ENCODE data around the gene PLEKHH3. TPM values are rescaled to one million over a fixed set of nuclear protein-coding genes. Genes with fewer than 3 reads are reported as not detected.
"Not testable (repeated sequence)": the region's sequence is repeated elsewhere in the genome, so short reads cannot be mapped to it uniquely, and the experiment has no call there.

Gene PLEKHH3
- total RNA-seq, 5 donors from 2014 or later (not counting 1 experiment from before 2014, with no cell fraction given) = 0.13 to 2.5 (median 0.58) TPM

DNA sequence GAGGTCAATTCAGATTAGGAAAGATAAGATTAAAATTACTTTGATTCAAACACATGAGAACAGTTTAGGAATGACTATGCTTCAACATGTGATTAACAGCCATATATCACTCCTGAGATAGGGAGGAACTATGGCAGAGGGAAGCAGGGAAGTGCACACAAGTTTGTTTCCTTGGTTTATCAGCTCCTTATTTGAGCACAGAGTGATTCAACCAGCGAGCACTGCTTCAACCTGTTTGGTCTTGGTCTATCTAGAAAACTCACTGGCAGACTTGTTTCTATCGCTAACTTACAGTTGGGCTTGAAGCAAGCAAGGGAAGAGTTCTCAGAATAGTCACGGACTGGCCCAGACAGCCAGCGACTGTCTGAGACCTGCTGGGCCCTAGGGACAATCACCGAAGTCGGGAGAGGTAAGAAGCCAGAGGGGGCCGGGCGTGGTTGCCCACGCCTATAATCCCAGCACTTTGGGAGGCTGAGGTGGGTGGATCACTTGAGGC lies 43.8 kb downstream of the PLEKHH3 start:
- Mint-ChIP-seq H3K27ac (no peak overlapping the region), H3K4me3 (no peak overlapping the region), H3K27me3 (no peaks in the 10 kb centered on the region), H3K36me3 (no peaks in the 10 kb centered on the region), H3K4me1 (no peaks in the 10 kb centered on the region), H3K9me3 (no peaks in the 10 kb centered on the region)
- Histone ChIP-seq H3K9me3 (no peaks in the 10 kb centered on the region), H3K27me3 (replicated peaks in 1 of 2; ENCODE audit: control insufficient read depth in 2 of 2, extremely low read depth in 1 of 2, insufficient read depth in 2 of 2, low read length in 1 of 2) (no peaks in the 10 kb centered on the region), H3K27ac (ENCODE audit: low read length) (no peak overlapping the region), H3K36me3 (ENCODE audit: control insufficient read depth in 2 of 2, extremely low read depth in 1 of 2, insufficient read depth in 1 of 2, low read length in 1 of 2) (no peaks in the 10 kb centered on the region), H3K4me1 (ENCODE audit: control insufficient read depth in 1 of 2, extremely low read depth in 1 of 2, insufficient read depth in 2 of 2, low read length in 2 of 2) (no peaks in the 10 kb centered on the region), H3K4me3 (ENCODE audit: control insufficient read depth in 1 of 2, extremely low read depth in 1 of 2, low read length in 1 of 2) (no peak overlapping the region)
- CTCF ChIA-PET = interaction anchor here (0.6 to 0.7 kb wide), 2 partner anchors 1908 to 2000 kb away, joined by 3 to 8 read pairs; no protein-coding TSS in a partner anchor
- WGBS (ENCODE audit: insufficient coverage) = 97% methylated on average over 8 of the region's 9 CpGs
- DNase-seq (no peak), ATAC-seq (replicated peaks in 1 of 4) (no peak)
- POLR2A ChIA-PET = no interaction called here

DNA sequence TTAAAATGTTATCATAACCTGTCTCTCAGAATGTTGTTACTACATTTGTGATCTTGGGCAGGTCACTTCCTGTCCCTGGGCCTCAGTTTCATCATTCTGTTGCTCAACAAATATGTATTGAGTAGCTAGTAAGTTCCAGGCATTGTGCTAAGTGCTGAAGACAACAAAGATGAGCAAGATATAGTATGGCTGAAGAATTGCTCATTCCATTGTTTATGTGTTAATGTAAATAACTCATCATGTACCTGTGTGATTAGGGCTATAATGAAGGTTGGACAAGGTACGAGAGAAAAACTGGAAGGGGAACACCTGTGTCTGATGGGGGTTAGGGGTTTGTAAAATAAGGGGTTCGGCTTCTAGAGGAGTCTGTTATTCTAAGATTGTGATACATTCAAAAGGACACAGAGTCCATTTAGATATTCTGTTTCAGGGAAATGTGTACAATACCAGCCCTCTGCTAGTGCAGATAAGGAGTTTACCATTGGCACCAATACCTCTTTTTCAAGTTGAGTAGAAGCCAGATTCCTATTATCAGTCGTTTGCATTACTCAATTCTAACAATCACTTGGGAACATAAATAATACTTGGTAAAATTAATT lies 47.3 kb downstream of the PLEKHH3 start:
- ATAC-seq (replicated peaks in 1 of 4) = no peak
- CTCF ChIA-PET = no interaction called here
- Mint-ChIP-seq H3K4me3 (no peak overlapping the region), H3K27me3 (peaks cover 0 to 3% of the 10 kb centered on the region in 2 donors), H3K36me3 (no peaks in the 10 kb centered on the region), H3K27ac (no peak overlapping the region), H3K4me1 (no peaks in the 10 kb centered on the region), H3K9me3 (no peaks in the 10 kb centered on the region)
- no peaks in the 10 kb centered on the region for H3K9me3 ChIP-seq
- no peak overlapping the region for H3K27ac ChIP-seq (ENCODE audit: low read length)
- WGBS (ENCODE audit: insufficient coverage) = no CpG with 5 or more reads among the region's 3 CpGs
- no peak for DNase-seq
- POLR2A ChIA-PET = interaction anchor here in 1 of 2 donors (0.6 kb wide), 1 partner anchor 32 kb away, joined by 3 read pairs; no protein-coding TSS in a partner anchor
- no peak overlapping the region for H3K4me3 ChIP-seq (ENCODE audit: control insufficient read depth in 1 of 2, extremely low read depth in 1 of 2, low read length in 1 of 2)
- no peaks in the 10 kb centered on the region for H3K36me3 ChIP-seq (ENCODE audit: control insufficient read depth in 2 of 2, extremely low read depth in 1 of 2, insufficient read depth in 1 of 2, low read length in 1 of 2)
- H3K4me1 ChIP-seq (ENCODE audit: control insufficient read depth in 1 of 2, extremely low read depth in 1 of 2, insufficient read depth in 2 of 2, low read length in 2 of 2) = no peaks in the 10 kb centered on the region
- H3K27me3 ChIP-seq (replicated peaks in 1 of 2; ENCODE audit: control insufficient read depth in 2 of 2, extremely low read depth in 1 of 2, insufficient read depth in 2 of 2, low read length in 1 of 2) = no peaks in the 10 kb centered on the region

DNA sequence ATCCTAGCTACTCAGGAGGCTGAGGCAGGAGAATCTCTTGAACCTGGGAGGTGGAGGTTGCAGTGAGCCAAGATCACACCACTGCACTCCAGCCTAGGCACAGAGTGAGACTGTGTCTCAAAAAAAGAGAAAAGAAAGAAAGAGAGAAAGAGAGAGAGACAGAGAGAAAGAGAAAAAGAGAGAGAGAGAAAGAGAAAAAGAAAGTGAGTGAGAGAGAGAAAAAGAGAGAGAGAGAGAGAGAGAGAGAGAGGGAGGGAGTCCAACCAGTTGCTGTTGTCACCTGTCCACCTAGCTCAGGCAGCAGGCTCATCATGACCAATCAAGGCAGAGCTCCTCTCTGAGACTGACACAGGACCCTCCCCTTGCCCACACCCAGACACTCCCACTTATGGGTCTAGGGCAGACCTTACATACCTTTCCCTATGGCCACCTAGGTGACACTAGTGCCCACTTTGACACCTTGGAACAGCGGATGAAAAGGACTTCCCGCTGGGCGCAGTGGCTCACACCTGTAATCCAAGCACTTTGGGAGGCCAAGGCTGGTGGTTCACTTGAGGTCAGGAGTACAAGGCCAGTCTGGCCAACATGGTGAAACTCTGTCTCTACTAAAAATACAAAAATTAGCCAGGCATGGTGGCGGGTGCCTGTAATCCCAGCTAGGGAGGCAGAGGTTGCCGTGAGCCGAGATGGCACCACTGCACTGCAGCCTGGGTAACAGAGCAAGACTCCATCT lies 49.6 kb downstream of the PLEKHH3 start:
- H3K27ac Mint-ChIP-seq; ATAC-seq (replicated peaks in 1 of 4); CTCF ChIA-PET; H3K4me3 Mint-ChIP-seq; H3K27me3 Mint-ChIP-seq; H3K36me3 ChIP-seq (ENCODE audit: control insufficient read depth in 2 of 2, extremely low read depth in 1 of 2, insufficient read depth in 1 of 2, low read length in 1 of 2); H3K4me1 ChIP-seq (ENCODE audit: control insufficient read depth in 1 of 2, extremely low read depth in 1 of 2, insufficient read depth in 2 of 2, low read length in 2 of 2); H3K36me3 Mint-ChIP-seq; H3K4me3 ChIP-seq (ENCODE audit: control insufficient read depth in 1 of 2, extremely low read depth in 1 of 2, low read length in 1 of 2); H3K9me3 ChIP-seq; POLR2A ChIA-PET; H3K9me3 Mint-ChIP-seq; H3K27ac ChIP-seq (ENCODE audit: low read length); H3K27me3 ChIP-seq (replicated peaks in 1 of 2; ENCODE audit: control insufficient read depth in 2 of 2, extremely low read depth in 1 of 2, insufficient read depth in 2 of 2, low read length in 1 of 2); H3K4me1 Mint-ChIP-seq; DNase-seq: not testable (repeated sequence)
- no CpG with 5 or more reads among the region's 6 CpGs for WGBS (ENCODE audit: insufficient coverage)

DNA sequence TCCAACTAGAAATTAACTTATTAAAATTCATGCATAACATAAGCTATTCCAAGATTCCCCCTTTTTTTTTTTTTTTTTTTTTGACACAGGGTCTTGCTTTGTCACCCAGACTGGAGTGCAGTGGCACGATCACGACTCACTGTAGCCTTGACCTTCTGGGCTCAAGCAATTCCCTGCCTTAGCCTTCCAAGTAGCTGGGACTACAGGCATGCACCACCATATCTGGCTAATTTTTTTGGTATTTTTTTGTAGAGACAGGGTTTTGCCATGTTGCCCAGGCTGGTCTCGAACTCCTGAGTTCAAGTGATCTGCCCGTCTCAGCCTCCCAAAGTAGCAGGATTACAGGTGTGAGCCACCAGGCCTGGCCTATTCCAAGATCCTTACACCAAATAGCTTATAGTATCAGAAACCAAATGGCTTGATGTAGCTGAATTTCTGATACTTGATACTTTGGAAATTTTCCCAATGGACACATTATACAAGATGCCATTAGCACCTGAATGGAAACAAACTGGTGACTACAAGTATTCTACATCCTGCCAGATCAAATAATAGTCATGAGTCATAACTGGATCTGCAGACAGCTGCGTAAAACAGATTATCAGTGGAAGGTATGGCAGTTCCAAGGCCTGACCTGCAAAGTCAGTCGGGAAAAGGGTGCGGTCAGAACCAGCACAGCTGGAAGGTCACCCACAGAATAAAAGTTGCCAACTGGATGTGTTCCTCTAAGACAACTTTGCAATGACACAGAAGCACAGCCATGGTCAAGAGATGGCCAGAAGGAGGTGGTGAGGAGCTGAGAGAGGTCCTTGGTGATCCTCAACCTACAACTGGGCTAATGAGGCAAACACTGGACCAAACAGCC lies 52.8 kb downstream of the PLEKHH3 start:
- no peaks in the 10 kb centered on the region for H3K36me3 Mint-ChIP-seq
- no peak overlapping the region for H3K27ac Mint-ChIP-seq
- Histone ChIP-seq H3K27me3 (replicated peaks in 1 of 2; ENCODE audit: control insufficient read depth in 2 of 2, extremely low read depth in 1 of 2, insufficient read depth in 2 of 2, low read length in 1 of 2) (no peaks in the 10 kb centered on the region), H3K9me3 (no peaks in the 10 kb centered on the region), H3K36me3 (ENCODE audit: control insufficient read depth in 2 of 2, extremely low read depth in 1 of 2, insufficient read depth in 1 of 2, low read length in 1 of 2) (no peaks in the 10 kb centered on the region), H3K4me1 (ENCODE audit: control insufficient read depth in 1 of 2, extremely low read depth in 1 of 2, insufficient read depth in 2 of 2, low read length in 2 of 2) (no peaks in the 10 kb centered on the region), H3K4me3 (ENCODE audit: control insufficient read depth in 1 of 2, extremely low read depth in 1 of 2, low read length in 1 of 2) (no peak overlapping the region), H3K27ac (ENCODE audit: low read length) (no peak overlapping the region)
- no peaks in the 10 kb centered on the region for H3K9me3 Mint-ChIP-seq
- ChIA-PET POLR2A (interaction anchor here in 1 of 2 donors (0.8 kb wide), 1 partner anchor 16 kb away, joined by 15 read pairs; no protein-coding TSS in a partner anchor), CTCF (no interaction called here)
- DNase-seq (no peak), ATAC-seq (replicated peaks in 1 of 4) (no peak)
- WGBS (ENCODE audit: insufficient coverage) = 70% methylated on average over 5 of the region's 7 CpGs
- no peak overlapping the region for H3K4me3 Mint-ChIP-seq
- peaks cover 0 to 3% of the 10 kb centered on the region in 2 donors for H3K27me3 Mint-ChIP-seq
- H3K4me1 Mint-ChIP-seq = peaks cover 0 to 1% (median 0%) of the 10 kb centered on the region in 3 donors

DNA sequence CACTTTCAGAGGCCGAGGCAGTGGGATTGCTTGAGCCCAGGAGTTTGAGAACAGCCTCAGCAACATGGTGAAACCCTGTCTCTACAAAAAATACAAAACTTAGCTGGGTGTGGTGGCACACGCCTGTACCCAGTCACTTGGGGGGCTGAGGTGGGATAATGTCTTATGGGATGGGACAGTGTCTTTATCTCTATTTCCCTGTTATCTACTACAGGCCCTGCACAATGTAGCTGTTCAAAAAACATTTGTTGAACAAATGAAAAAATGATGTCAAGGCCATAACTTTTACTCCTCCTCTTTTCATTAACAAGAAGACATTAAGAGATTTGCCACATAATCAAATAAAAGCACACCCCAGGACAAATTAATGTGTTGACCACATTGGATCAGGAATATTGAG lies 53.5 kb downstream of the PLEKHH3 start:
- H3K4me3 ChIP-seq (ENCODE audit: control insufficient read depth in 1 of 2, extremely low read depth in 1 of 2, low read length in 1 of 2) = no peak overlapping the region
- peaks cover 0 to 3% of the 10 kb centered on the region in 2 experiments for H3K4me1 ChIP-seq (ENCODE audit: control insufficient read depth in 1 of 2, extremely low read depth in 1 of 2, insufficient read depth in 2 of 2, low read length in 2 of 2)
- Mint-ChIP-seq H3K27ac (no peak overlapping the region), H3K4me3 (no peak overlapping the region), H3K36me3 (no peaks in the 10 kb centered on the region), H3K4me1 (peaks cover 0 to 4% (median 0%) of the 10 kb centered on the region in 3 donors), H3K27me3 (peaks cover 0 to 3% of the 10 kb centered on the region in 2 donors), H3K9me3 (no peaks in the 10 kb centered on the region)
- H3K9me3 ChIP-seq = no peaks in the 10 kb centered on the region
- no peaks in the 10 kb centered on the region for H3K36me3 ChIP-seq (ENCODE audit: control insufficient read depth in 2 of 2, extremely low read depth in 1 of 2, insufficient read depth in 1 of 2, low read length in 1 of 2)
- ATAC-seq (replicated peaks in 1 of 4) (no peak), DNase-seq (no peak)
- no CpG with 5 or more reads among the region's 2 CpGs for WGBS (ENCODE audit: insufficient coverage)
- H3K27me3 ChIP-seq (replicated peaks in 1 of 2; ENCODE audit: control insufficient read depth in 2 of 2, extremely low read depth in 1 of 2, insufficient read depth in 2 of 2, low read length in 1 of 2) = no peaks in the 10 kb centered on the region
- ChIA-PET CTCF (no interaction called here), POLR2A (interaction anchor here in 1 of 2 donors (0.8 kb wide), 1 partner anchor 15 kb away, joined by 15 read pairs; no protein-coding TSS in a partner anchor)
- H3K27ac ChIP-seq (ENCODE audit: low read length) = no peak overlapping the region

DNA sequence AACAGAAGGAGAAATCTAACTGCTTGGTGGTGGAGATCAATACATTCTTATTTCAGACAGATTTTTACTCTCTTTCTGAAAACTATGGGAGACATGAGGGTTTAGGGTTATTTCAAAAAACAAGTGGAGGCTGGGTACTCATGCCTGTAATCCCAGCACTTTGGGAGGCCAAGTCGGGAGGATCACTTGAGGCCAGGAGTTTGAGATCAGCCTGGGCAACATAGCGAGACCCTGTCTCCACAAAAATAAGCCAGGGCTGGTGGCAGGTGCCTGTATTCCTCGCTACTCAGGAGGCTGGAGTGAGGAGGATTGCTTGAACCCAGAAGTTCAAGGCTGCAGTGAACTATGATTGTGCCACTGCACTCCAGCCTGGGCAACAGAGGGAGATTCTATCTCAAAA lies 54.8 kb downstream of the PLEKHH3 start:
- not testable (repeated sequence) for H3K27ac ChIP-seq (ENCODE audit: low read length); ATAC-seq (replicated peaks in 1 of 4); H3K27me3 Mint-ChIP-seq; H3K4me3 Mint-ChIP-seq; H3K4me3 ChIP-seq (ENCODE audit: control insufficient read depth in 1 of 2, extremely low read depth in 1 of 2, low read length in 1 of 2); H3K4me1 Mint-ChIP-seq; H3K36me3 ChIP-seq (ENCODE audit: control insufficient read depth in 2 of 2, extremely low read depth in 1 of 2, insufficient read depth in 1 of 2, low read length in 1 of 2); H3K9me3 ChIP-seq; H3K27ac Mint-ChIP-seq; H3K4me1 ChIP-seq (ENCODE audit: control insufficient read depth in 1 of 2, extremely low read depth in 1 of 2, insufficient read depth in 2 of 2, low read length in 2 of 2); DNase-seq; H3K27me3 ChIP-seq (replicated peaks in 1 of 2; ENCODE audit: control insufficient read depth in 2 of 2, extremely low read depth in 1 of 2, insufficient read depth in 2 of 2, low read length in 1 of 2); H3K36me3 Mint-ChIP-seq; H3K9me3 Mint-ChIP-seq
- CTCF ChIA-PET = interaction anchor here in 1 of 2 donors (0.6 kb wide), 1 partner anchor 485 kb away, joined by 5 read pairs; no protein-coding TSS in a partner anchor
- 95% methylated on average over 2 of the region's 3 CpGs for WGBS (ENCODE audit: insufficient coverage)
- POLR2A ChIA-PET = interaction anchor here in 1 of 2 donors (0.7 kb wide), 1 partner anchor 115 kb away, joined by 3 read pairs; no protein-coding TSS in a partner anchor

Measured in T-cell (primary cell).